Left colon (tissue), 2 donors: ENCODE data around the gene MAEL. TPM values are rescaled to one million over a fixed set of nuclear protein-coding genes. Genes with fewer than 3 reads are reported as not detected.

Experiments
- ATAC-seq: fragments of 200-7000 bp; cut with Tn5 transposase; one replicate; pipeline ENCODE4 v1.9.1; 2020; ENCODE audit warnings: mild to moderate bottlenecking, moderate library complexity
- DNase-seq, 2 donors: peaks; one replicate each; pipeline ENCODE4 v3.0.0-alpha.2; 2020
- intact Hi-C, 2 donors: fragments of 100-400 bp; cut with DNase I in 1 of 2; cut with micrococcal nuclease in 1 of 2; formaldehyde crosslinking; loops; one replicate each; pipeline versions ENCODE4 v1.11.2 to v1.14.0; 2022; cut with DNase I, micrococcal nuclease
- long read RNA-seq: library from polyadenylated mRNA; unstranded; transcript quantifications from one replicate; pipeline ENCODE4 v2.0.0, GENCODE V29; 2021
- total RNA-seq, 2 donors: library from RNA; stranded (reverse); fragmentation: NEBNext Ultra II Directional; extraction: Animal tissue kit (Norgen Biotek cat#: 25700); gene quantifications; one replicate each; pipeline ENCODE4 v1.2.1, GENCODE V29; 2021
- donor health status: DM: no; HTN: no; CAD: no.
- donor health status: DM: yes; HTN: yes; CAD: no.

Gene MAEL
- total RNA-seq, result not detected
- long read RNA-seq, partial matches to known transcripts, result 0 of 1 reads
- long read RNA-seq, other reads (novel, unspliced or antisense), result 1 of 1 reads

DNA sequence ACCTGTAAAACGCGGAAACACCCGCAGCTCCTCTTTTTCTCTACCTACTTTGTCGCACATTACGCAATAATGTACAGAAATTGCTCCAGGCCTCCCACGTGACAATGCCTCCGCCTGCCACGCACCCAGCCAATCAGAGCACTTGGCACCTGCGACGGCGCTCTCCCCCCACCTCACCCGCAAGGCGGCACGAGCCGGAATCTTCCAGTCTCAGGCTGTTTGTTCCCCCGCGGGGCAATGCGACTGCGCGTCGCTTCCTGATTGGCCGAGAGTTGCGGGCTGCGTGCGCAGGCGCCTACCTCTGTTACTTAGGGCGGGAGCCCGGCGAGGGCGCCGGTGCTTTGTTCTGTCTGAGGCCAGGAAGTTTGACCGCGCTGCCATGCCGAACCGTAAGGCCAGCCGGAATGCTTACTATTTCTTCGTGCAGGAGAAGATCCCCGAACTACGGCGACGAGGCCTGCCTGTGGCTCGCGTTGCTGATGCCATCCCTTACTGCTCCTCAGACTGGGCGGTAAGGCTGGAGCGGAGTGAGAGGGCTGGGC lies at the start of gene MAEL:
Gene MAEL, plus strand, starts transcription at position 307 of the 542 bp plus-strand sequence. Its CDS starts 73 bp downstream, at position 380.
- intact Hi-C loops, result no loop called here
- no peak for DNase-seq
- no peak for ATAC-seq

- no peak for DNase-seq
- ATAC-seq, result peak; percentile 22
- intact Hi-C loops, result no loop called here
Observed at GRCh38 chr1:166939741-166940375, 49.2 kb upstream of the MAEL start.

GRCh38 chr1:166944186-166944967 lies 44.7 kb upstream of the MAEL start:
- intact Hi-C loops, result no loop called here
- ATAC-seq (no peak), DNase-seq (no peak)

GRCh38 chr1:166947398-166948043 lies 41.6 kb upstream of the MAEL start:
- intact Hi-C loops, result no loop called here
- DNase-seq, result peak; percentile 26 to 35
- peak; percentile 64 for ATAC-seq

GRCh38 chr1:166948856-166949350 lies 40.2 kb upstream of the MAEL start:
- intact Hi-C loops, result no loop called here
- ATAC-seq (no peak), DNase-seq (no peak)

- intact Hi-C loops, result no loop called here
- DNase-seq, result no peak
- no peak for ATAC-seq
Observed at GRCh38 chr1:166950156-166950555, 38.9 kb upstream of the MAEL start.

DNA sequence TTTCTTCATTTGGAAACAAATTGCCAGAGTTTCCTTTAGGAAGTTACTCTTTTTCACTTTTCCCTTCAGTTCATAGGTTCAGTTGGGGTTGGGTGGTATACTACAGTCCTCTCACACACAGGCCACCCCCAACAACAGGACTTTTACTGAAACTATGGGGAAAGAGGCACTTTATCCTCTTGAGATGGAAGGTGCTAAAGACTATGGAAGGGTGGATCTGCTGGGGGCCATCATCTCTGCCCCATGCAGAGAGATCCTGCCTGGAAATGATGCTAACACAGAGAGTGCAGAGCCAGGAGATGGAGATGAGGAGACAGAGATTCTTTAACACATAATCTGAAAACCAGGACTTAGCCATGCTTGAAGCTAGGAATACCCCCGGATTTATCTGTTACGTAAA lies 38.0 kb upstream of the MAEL start:
- no peak for ATAC-seq

DNA sequence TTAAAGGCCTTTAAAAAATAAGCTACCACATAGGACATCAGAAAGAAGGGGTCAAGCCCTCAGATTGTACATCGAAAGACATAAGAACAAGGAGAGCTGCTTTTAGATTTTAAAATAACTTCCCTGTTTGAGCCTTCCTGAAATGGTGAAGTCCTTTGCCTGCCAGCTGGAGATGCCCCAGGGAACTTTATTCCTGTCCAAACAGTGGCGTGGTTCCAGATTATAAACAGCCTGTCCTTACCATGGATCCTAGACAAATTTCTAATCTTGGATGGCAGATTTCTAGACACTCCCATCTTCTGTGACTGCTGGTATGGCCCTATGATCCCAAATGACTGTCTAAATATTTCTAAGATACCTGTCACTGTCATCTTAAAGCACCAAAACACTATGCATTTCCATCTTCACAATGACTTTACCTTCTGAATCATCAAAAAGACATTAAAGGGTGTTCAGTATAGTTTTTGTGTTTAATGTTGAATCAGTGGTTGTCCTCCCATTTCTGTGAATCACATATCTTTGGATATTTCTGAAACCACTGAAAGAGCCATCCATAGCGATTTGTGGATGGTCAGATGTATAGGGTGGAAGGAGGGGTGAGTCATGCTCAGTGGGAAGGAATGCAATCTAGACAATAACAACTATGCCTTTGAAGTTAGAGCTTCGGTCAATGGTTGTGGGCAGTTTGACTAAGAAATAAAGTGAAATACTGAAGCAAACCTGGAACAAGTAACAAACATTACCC lies 36.9 kb upstream of the MAEL start:
- intact Hi-C loops, result no loop called here
- peak in 1 of 2 donors; percentile 11 for DNase-seq
- peak; percentile 50 for ATAC-seq

More for the DNA sequence above, 38.0 kb upstream of the MAEL start:
- intact Hi-C loops, result no loop called here
- no peak for DNase-seq

GRCh38 chr1:166953491-166953890 lies 35.6 kb upstream of the MAEL start:
- no peak for ATAC-seq
- intact Hi-C loops, result no loop called here
- no peak for DNase-seq

- ATAC-seq (no peak), DNase-seq (no peak)
- intact Hi-C loops, result no loop called here
Observed at GRCh38 chr1:166956057-166956850, 32.8 kb upstream of the MAEL start.

DNA sequence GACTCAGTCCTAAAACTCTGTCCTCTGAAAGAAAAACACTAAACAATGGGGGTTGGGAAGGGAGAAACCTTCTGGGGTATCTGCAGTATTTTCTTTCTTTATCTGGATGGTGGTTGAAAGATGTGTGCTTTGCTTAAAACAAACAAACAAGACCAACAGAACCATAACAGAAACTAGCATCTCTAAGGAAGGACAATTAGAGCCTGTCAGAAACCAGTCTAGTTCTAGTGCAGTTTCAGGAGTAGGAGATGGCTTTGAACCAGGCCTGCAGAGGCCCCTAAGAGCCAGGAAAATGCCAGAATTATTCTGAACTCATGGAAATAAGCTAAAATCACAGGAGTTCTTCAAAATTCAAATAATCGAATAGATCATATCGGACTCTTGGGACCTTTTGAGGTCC lies 32.2 kb upstream of the MAEL start:
- intact Hi-C loops, result no loop called here
- DNase-seq (no peak), ATAC-seq (no peak)

DNA sequence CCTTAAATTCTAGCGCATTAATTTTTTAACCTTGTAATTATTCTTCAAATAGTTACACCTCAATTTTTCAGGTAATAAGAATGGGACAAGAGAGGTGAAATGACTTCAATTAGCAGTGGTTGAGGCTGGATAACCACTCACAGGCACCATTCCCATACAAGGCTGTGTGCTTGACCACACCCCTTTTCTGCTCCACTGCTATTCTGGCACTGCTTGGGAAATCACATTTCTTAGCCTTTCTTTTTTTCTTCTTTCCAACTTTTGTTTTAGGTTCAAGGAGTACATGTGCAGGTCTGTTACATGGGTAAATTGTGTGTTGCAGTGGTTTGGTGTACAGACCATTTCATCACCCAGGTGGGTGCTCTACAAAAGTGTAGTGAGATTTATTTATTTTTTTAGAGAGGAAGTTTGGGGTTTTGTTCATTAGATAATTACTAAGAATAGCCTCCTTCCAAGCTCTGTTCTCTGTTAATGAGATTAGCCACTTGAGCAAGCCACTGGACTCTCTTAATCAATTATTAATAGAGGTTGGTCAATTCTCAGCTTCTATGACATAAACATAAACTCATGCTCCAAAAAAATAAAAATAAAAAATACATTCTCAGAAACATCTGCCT lies 28.1 kb upstream of the MAEL start:
- ATAC-seq (no peak), DNase-seq (no peak)
- intact Hi-C loops, result no loop called here

DNA sequence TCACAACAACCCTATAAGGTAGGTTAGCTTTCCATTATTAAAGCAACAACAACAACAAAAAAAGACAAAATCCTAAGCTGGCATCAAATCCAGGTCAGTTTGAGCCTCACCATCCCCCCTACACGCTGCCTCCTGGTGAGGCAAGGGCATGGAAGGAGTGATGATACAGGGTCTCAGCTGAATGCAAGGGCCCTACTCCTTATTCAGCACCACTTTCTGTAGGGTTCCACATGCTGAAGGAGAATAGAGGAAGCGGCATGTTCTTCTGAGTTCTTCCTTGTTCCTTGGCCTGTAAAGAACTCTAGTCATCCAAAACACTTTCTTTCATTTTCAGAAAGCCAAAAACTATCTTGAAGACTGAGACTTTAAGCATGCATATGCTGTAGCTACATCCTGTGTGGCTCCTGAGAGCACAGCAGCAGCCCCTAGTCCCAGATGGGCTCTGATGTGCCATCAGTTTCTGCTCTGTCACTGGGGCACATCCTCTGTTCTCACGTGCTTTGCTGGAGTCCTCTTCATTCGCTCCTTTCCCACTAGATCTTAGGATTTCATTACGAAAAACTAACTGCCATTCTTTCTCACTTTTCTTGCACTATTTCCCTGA lies 19.9 kb upstream of the MAEL start:
- no peak for ATAC-seq
- no peak for DNase-seq
- intact Hi-C loops, result no loop called here

DNA sequence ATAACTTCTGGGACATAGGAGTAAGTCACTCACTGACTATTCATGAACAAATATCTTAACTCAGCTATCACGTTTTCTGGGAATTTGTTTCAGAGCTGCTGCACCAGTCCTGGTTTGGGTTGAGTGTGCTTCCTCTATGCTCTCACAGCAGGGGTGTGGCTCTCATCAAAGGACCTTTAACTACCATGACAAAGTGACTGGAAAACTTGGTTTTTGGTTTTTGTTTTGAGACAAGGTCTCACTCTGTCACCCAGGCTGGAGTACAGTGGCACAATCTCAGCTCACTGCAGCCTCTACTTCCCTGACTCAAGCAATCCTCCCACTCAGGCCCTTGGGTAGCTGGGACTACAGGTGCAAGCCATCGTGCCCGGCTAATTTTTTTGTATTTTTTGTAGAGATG lies 17.8 kb upstream of the MAEL start:
- intact Hi-C loops, result no loop called here
- DNase-seq (no peak), ATAC-seq (no peak)

GRCh38 chr1:166972193-166972592 lies 16.9 kb upstream of the MAEL start:
- ATAC-seq, result no peak

GRCh38 chr1:166972826-166973225 lies 16.3 kb upstream of the MAEL start:
- intact Hi-C loops, result no loop called here
- DNase-seq (no peak), ATAC-seq (no peak)

More at GRCh38 chr1:166972193-166972592, 16.9 kb upstream of the MAEL start:
- intact Hi-C loops, result no loop called here
- DNase-seq, result no peak

DNA sequence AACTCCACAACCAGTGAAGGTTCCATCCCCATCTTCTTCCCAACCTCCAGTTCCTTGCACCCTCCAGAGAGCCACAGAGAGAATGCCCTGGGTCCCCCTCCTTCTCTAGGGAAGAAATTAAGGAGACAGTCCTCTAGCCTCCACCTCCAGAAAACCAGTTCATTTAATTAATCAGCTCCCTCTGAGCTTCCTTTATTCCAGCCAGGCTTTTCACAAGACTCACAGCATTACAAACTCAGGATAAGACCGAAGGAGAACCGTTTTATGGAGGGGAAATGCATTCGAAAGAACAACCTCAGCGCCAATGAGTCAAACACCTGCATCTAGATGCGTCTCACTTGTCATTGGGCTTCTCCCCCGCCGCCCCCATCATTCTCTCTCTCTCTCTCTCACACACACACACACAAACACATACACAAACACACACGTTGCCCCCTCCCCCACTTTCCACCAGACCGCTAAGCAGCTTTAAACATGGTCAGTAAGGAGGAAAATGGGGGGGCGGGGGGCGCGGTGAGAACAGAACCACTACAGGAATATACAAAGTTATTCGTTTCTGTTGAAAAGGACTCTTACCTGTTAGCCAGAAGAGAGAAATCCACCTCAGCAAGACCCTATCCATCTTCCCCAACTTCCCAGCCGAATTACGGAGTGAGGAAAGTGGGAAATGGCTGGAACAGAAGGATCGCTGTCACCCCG lies 14.3 kb upstream of the MAEL start:
- DNase-seq, result peak in 1 of 2 donors; percentile 11
- ATAC-seq, result no peak
- intact Hi-C loops, result no loop called here
